ENCODE results near the gene PPP1R11. TPM values are rescaled to one million over a fixed set of nuclear protein-coding genes. Genes with fewer than 3 reads are reported as not detected.

Gene PPP1R11
- polyA plus RNA-seq, 6 donors from 2014 or later, result 70.9 to 101 (median 84.8) TPM

DNA sequence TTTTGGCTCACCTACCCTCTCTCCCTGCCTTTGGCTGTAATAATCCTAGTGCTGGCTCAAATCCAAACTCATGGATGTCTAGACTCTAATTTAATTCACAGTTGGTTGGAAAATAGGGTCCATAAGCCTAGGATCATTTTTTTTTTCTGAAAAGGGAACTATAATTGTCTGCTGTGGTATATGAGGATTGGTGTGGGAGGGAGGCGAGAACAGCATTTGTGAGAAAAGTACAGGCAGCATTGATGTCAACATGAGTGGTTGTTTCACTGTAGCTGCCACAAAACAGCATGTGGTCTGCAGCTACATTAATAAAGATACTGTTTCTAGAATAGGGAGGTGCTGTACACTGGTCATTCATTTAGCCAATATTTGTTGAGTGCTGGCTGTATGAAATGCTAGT lies 24.5 kb upstream of the PPP1R11 start:
- Mint-ChIP-seq H3K4me1 (peaks cover 4 to 7% (median 5%) of the 10 kb centered on the region in 3 donors), H3K4me3 (no peak overlapping the region), H3K27ac (peak overlapping the region in 1 of 6 donors; percentile 3), H3K9me3 (no peaks in the 10 kb centered on the region), H3K36me3 (no peaks in the 10 kb centered on the region), H3K27me3 (no peaks in the 10 kb centered on the region)
- ATAC-seq (ENCODE audit: low read depth in 2 of 2), result no peak
- DNase-seq, result no peak

DNA sequence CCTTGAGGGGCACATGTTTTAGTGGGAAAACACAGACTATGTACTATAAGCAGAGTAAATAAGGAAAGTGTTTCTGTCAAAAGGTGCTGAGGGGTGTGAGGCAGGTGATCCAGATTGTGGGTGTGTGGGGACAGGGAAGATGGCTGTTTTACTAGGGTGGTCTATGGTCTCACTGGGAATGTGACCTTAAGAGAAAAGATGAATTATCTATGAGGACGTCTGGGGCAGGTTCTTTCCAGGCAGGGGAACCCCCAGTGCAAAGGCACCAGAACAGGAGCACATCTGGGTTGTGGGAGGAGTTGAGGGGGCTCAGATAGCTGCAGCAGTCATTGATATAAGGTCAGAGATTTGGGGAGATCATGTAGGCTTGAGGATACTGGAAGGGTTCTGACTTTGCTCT lies 24.1 kb upstream of the PPP1R11 start:
- Mint-ChIP-seq H3K27ac (no peak overlapping the region), H3K9me3 (no peaks in the 10 kb centered on the region), H3K4me1 (peaks cover under 1 to 7% (median 5%) of the 10 kb centered on the region in 3 donors), H3K4me3 (no peak overlapping the region), H3K27me3 (no peaks in the 10 kb centered on the region), H3K36me3 (no peaks in the 10 kb centered on the region)
- DNase-seq (no peak), ATAC-seq (ENCODE audit: low read depth in 2 of 2) (no peak)

- H3K27me3 Mint-ChIP-seq, result no peaks in the 10 kb centered on the region
- H3K27ac Mint-ChIP-seq, result peak overlapping the region in 1 of 6 donors; percentile 73
- DNase-seq (no peak), ATAC-seq (ENCODE audit: low read depth in 2 of 2) (no peak)
- H3K4me1 Mint-ChIP-seq, result peaks cover 0 to 12% (median 5%) of the 10 kb centered on the region in 3 donors
- H3K9me3 Mint-ChIP-seq, result no peaks in the 10 kb centered on the region
- no peak overlapping the region for H3K4me3 Mint-ChIP-seq
- H3K36me3 Mint-ChIP-seq, result no peaks in the 10 kb centered on the region
Measured at GRCh38 chr6:30043744-30044143, 23.3 kb upstream of the PPP1R11 start.

DNA sequence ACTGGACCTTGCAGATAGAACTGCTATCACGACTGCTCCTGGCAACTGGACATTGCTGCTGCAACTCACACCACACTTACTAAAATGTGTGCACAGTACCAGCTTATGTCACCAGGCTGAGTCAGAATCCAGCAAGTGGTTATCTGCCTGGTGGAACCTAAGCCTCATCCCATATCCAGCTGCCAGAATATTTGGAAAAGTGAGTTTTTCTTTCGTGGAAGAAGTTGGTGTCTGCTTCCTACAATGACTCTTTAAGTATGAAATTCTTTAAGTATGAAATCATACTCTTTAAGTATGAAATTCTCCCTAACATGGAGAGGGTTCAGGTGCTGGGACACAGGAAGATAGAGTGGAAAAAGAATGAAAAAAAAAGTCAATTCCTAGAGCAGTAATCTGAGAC lies 22.4 kb upstream of the PPP1R11 start:
- H3K27ac Mint-ChIP-seq, result no peak overlapping the region
- H3K27me3 Mint-ChIP-seq, result no peaks in the 10 kb centered on the region
- ATAC-seq (ENCODE audit: low read depth in 2 of 2) (no peak), DNase-seq (no peak)
- peaks cover 0 to 16% (median 5%) of the 10 kb centered on the region in 3 donors for H3K4me1 Mint-ChIP-seq
- H3K9me3 Mint-ChIP-seq, result no peaks in the 10 kb centered on the region
- H3K4me3 Mint-ChIP-seq, result no peak overlapping the region
- no peaks in the 10 kb centered on the region for H3K36me3 Mint-ChIP-seq

DNA sequence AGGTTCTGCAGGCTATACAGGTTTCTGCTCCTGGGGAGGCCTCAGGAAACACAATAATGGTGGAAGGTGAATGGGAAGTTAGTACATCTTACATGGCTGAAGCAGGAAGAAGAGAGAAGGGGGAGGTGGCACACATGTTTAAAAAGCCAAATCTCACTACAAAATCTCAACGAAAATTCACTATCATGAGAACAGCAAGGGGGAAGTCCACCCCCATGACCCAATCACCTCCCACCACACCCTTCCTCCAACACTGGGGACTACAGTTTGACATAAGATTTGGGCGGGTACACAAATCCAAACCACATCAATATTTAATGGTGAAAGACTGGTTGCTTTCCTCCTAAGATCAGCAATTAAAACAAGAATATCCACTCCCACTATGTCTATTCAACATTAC lies 19.8 kb upstream of the PPP1R11 start:
- no peaks in the 10 kb centered on the region for H3K27me3 Mint-ChIP-seq
- H3K9me3 Mint-ChIP-seq, result no peaks in the 10 kb centered on the region
- peak overlapping the region in 3 of 6 donors; percentile 1 to 47 (median 22) for H3K27ac Mint-ChIP-seq
- peaks cover 0 to 5% of the 10 kb centered on the region in 2 donors for H3K36me3 Mint-ChIP-seq
- DNase-seq, result no peak
- H3K4me1 Mint-ChIP-seq, result peaks cover 0 to 16% (median 5%) of the 10 kb centered on the region in 3 donors
- H3K4me3 Mint-ChIP-seq, result no peak overlapping the region
- ATAC-seq (ENCODE audit: low read depth in 2 of 2), result no peak

- Mint-ChIP-seq H3K9me3 (no peaks in the 10 kb centered on the region), H3K27ac (no peak overlapping the region), H3K4me3 (no peak overlapping the region), H3K4me1 (peaks cover 0 to 5% (median 0%) of the 10 kb centered on the region in 3 donors), H3K36me3 (peaks cover 12% of the 10 kb centered on the region in 2 donors), H3K27me3 (no peaks in the 10 kb centered on the region)
- DNase-seq (no peak), ATAC-seq (ENCODE audit: low read depth in 2 of 2) (no peak)
Measured at GRCh38 chr6:30053682-30054081, 13.3 kb upstream of the PPP1R11 start.

- DNase-seq (no peak), ATAC-seq (ENCODE audit: low read depth in 2 of 2) (no peak)
- no peak overlapping the region for H3K27ac Mint-ChIP-seq
- H3K36me3 Mint-ChIP-seq, result peaks cover 12% of the 10 kb centered on the region in 2 donors
- H3K9me3 Mint-ChIP-seq, result no peaks in the 10 kb centered on the region
- no peaks in the 10 kb centered on the region for H3K27me3 Mint-ChIP-seq
- H3K4me3 Mint-ChIP-seq, result no peak overlapping the region
- H3K4me1 Mint-ChIP-seq, result peaks cover 1 to 7% (median 4%) of the 10 kb centered on the region in 3 donors
Measured at GRCh38 chr6:30055513-30055912, 11.5 kb upstream of the PPP1R11 start.

- Mint-ChIP-seq H3K27me3 (no peaks in the 10 kb centered on the region), H3K4me3 (peak overlapping the region; percentile 94 to 99 (median 98)), H3K36me3 (peaks cover 7 to 21% of the 10 kb centered on the region in 2 donors), H3K4me1 (peaks cover 17 to 29% (median 18%) of the 10 kb centered on the region in 3 donors), H3K9me3 (no peaks in the 10 kb centered on the region), H3K27ac (peak overlapping the region; percentile 98 to 100 (median 99))
- DNase-seq (no peak), ATAC-seq (ENCODE audit: low read depth in 2 of 2) (peak; percentile 69 to 74)
Measured at GRCh38 chr6:30060606-30061091, 6.3 kb upstream of the PPP1R11 start.

DNA sequence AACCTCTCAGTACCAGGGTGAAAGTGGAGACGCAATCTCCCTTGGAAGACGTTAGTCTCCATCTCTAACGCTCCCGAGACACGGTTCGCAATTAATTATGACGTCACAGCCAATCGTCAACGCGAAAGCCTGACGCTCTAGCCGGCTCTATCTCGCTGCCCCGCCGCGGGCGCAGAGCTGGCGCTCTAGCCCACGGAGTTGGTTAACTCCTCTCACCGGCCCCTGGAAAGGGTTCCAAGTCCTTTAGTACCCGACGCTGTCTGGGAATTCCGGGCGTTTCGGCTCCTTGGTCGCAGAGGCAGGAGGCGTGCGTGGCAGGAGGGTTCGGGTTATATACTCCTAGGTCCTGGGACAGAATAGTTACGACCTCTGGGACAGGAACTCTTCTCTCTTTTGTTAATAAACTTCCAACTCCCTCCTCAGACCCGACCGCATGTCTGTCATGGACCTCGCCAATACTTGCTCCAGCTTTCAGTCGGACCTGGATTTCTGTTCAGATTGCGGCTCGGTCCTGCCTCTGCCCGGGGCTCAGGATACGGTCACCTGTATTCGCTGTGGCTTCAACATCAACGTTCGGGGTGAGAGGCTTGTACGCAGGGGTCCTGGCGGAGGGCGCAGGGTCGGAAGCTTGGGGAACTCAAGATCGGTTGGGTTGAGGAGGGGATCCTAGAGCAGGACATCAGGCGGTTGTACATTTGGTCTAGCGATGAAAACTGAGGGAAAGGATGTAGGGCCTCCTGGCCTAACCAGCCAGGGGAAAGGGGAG lies 5.7 kb upstream of the PPP1R11 start, which contains the start of gene POLR1H:
Gene POLR1H (plus strand): TSS at position 174 of the 766 bp plus-strand sequence. CDS start 260 bp downstream, at position 434.
- Mint-ChIP-seq H3K27ac (peak within 1 kb of the TSS; percentile 98 to 100 (median 99)), H3K4me3 (peak within 1 kb of the TSS; percentile 94 to 99 (median 98)), H3K9me3 (no peaks in the 10 kb centered on the region), H3K36me3 (peaks cover 7 to 21% of the 10 kb centered on the region in 2 donors), H3K27me3 (no peaks in the 10 kb centered on the region), H3K4me1 (peaks cover 21 to 35% (median 24%) of the 10 kb centered on the region in 3 donors)
- ATAC-seq (ENCODE audit: low read depth in 2 of 2), result peak; percentile 91 to 92
- peak; percentile 88 for DNase-seq

DNA sequence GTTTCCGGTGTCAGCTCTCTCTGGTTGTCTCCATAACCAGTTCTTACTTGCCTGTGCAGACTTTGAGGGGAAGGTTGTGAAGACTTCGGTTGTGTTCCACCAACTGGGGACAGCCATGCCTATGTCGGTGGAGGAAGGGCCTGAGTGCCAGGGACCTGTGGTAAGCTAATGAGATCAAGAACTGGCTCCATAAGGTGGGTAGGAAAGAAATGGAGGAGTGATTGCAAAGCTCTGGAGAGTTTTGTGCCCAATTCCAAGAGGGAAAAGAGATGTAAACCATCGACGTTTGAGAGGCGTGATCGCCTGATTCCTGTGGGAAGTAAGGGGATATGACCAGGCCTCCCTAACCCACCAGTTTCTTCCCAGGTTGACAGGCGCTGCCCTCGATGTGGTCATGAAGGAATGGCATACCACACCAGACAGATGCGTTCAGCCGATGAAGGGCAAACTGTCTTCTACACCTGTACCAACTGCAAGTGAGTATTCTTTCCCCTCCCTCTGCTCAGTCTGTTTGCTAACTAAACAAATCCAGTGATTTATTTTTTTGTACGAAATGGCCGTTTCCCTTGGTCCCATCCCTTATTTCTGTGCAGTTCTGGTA lies 5.0 kb upstream of the PPP1R11 start:
- peaks cover 26 to 42% (median 26%) of the 10 kb centered on the region in 3 donors for H3K4me1 Mint-ChIP-seq
- DNase-seq (no peak), ATAC-seq (ENCODE audit: low read depth in 2 of 2) (peak; percentile 4 to 6)
- peak overlapping the region; percentile 94 to 99 (median 98) for H3K4me3 Mint-ChIP-seq
- H3K36me3 Mint-ChIP-seq, result peaks cover 6 to 17% of the 10 kb centered on the region in 2 donors
- no peaks in the 10 kb centered on the region for H3K9me3 Mint-ChIP-seq
- peak overlapping the region; percentile 98 to 100 (median 99) for H3K27ac Mint-ChIP-seq
- no peaks in the 10 kb centered on the region for H3K27me3 Mint-ChIP-seq

DNA sequence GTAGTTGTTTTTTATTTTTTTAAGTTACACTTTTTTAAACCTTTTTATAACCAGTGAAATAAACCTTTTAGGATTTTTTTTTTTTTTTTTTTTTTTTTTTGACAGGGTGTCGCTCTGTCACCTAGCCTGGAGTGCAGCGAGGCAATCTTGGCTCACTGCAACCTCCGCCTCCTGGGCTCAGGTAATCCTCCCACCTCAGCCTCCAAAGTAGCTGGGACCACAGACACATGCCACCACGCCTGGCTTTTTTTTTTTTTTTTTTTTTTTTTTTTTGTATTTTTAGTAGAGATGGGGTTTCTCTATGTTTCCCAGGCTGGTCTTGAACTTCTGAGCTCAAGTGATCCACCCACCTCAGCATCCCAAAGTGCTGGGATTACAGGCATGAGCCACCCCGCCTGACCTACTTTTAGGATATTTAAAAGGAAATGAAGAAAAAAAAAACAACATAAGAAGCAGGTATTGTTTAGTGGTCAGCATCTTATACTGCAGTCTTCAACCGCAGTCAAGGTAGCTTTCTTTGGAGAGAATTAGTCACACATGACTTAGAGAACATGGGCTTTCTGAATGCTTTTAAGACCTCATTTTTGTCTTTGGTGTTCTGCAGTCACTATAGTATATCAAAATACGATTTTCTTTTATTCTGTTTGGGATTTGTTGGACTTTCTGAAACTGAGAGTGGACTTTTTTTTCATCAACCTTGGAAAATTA lies 4.4 kb upstream of the PPP1R11 start:
- DNase-seq (no peak), ATAC-seq (ENCODE audit: low read depth in 2 of 2) (no peak)
- Mint-ChIP-seq H3K27me3 (peaks cover 0 to 3% (median 2%) of the 10 kb centered on the region in 3 donors), H3K36me3 (peaks cover under 1 to 17% of the 10 kb centered on the region in 2 donors), H3K4me3 (peak overlapping the region in 7 of 8 donors; percentile 42 to 99 (median 97)), H3K4me1 (peaks cover 33 to 49% (median 33%) of the 10 kb centered on the region in 3 donors), H3K27ac (peak overlapping the region in 4 of 6 donors; percentile 98 to 100 (median 100)), H3K9me3 (no peaks in the 10 kb centered on the region)

GRCh38 chr6:30063315-30063714 lies 3.7 kb upstream of the PPP1R11 start:
- ATAC-seq (ENCODE audit: low read depth in 2 of 2), result no peak
- no peak for DNase-seq
- Mint-ChIP-seq H3K4me3 (peak overlapping the region in 3 of 8 donors; percentile 42 to 70 (median 64)), H3K27ac (peak overlapping the region in 3 of 6 donors; percentile 52 to 97 (median 54)), H3K4me1 (peaks cover 40 to 56% (median 40%) of the 10 kb centered on the region in 3 donors), H3K36me3 (peaks cover 8 to 22% of the 10 kb centered on the region in 2 donors), H3K27me3 (peaks cover 0 to 8% (median 4%) of the 10 kb centered on the region in 3 donors), H3K9me3 (no peaks in the 10 kb centered on the region)

GRCh38 chr6:30066082-30066481 lies 916 bp upstream of the PPP1R11 start:
- ATAC-seq (ENCODE audit: low read depth in 2 of 2) (no peak), DNase-seq (no peak)
- peak overlapping the region; percentile 98 to 100 (median 100) for H3K27ac Mint-ChIP-seq
- H3K36me3 Mint-ChIP-seq, result peaks cover 30 to 50% of the 10 kb centered on the region in 2 donors
- peaks cover 49 to 64% (median 50%) of the 10 kb centered on the region in 3 donors for H3K4me1 Mint-ChIP-seq
- peak overlapping the region; percentile 84 to 99 (median 97) for H3K4me3 Mint-ChIP-seq
- H3K9me3 Mint-ChIP-seq, result peaks cover 0 to 2% (median 0%) of the 10 kb centered on the region in 7 donors
- peaks cover 11 to 22% (median 17%) of the 10 kb centered on the region in 3 donors for H3K27me3 Mint-ChIP-seq

Data from naive B cell (primary cell).